Kidney (tissue), 22 donors: ENCODE measurements around the gene PCDHAC2. TPM values are rescaled to one million over a fixed set of nuclear protein-coding genes. Genes with fewer than 3 reads are reported as not detected.

Experiments used
- DNase-seq, 5 donors: peaks; one replicate each; pipeline ENCODE4 v3.0.0-alpha.2; 2013 to 2020
- FAIRE-seq: peaks from 2 replicates; lab custom pipeline; 2012; peaks lifted over from hg19 to GRCh38; lab: Jason Lieb, UNC
- H3K27ac ChIP-seq, 2 donors: one replicate each; pipeline ENCODE4 v1.7.0; 2013; ENCODE audit warnings: low read depth in 2 of 2, low read length in 2 of 2, inconsistent platforms in 1 of 2
- H3K27me3 ChIP-seq: one replicate; pipeline ENCODE4 v1.7.1; 2013; ENCODE audit warnings: low read length, inconsistent platforms; ENCODE audit not compliant: control insufficient read depth, insufficient read depth
- H3K36me3 ChIP-seq, 3 donors: one replicate each; pipeline versions ENCODE4 v1.7.0 to v1.7.1; 2013; ENCODE audit warnings: low read length in 3 of 3, control low read depth in 1 of 3, inconsistent platforms in 1 of 3; ENCODE audit not compliant: insufficient read depth in 3 of 3, control insufficient read depth in 2 of 3
- H3K4me1 ChIP-seq, 3 donors: one replicate each; pipeline versions ENCODE4 v1.7.0 to v1.7.1; 2013; ENCODE audit warnings: low read length in 3 of 3, inconsistent platforms in 1 of 3, low read depth in 1 of 3; ENCODE audit not compliant: control insufficient read depth in 2 of 3, insufficient read depth in 2 of 3
- H3K4me3 ChIP-seq, 3 donors: one replicate each; pipeline versions ENCODE4 v1.7.0 to v1.8.1; 2013; ENCODE audit warnings: low read length in 3 of 3, control low read depth in 1 of 3, inconsistent platforms in 1 of 3
- H3K9ac ChIP-seq, 3 donors: one replicate each; pipeline versions ENCODE4 v1.7.0 to v1.7.1; 2013; ENCODE audit warnings: low read length in 3 of 3, control low read depth in 1 of 3, inconsistent platforms in 1 of 3
- H3K9me3 ChIP-seq, 3 donors: one replicate each; pipeline versions ENCODE4 v1.7.0 to v1.7.1; 2013; ENCODE audit warnings: low read length in 3 of 3, control low read depth in 1 of 3, inconsistent platforms in 1 of 3; ENCODE audit not compliant: control insufficient read depth in 2 of 3, insufficient read depth in 1 of 3
- CTCF ChIP-seq: IDR thresholded peaks from 3 replicates; pipeline ENCODE4 v1.5.1; 2012; ENCODE audit warnings: mild to moderate bottlenecking, moderate library complexity, borderline replicate concordance; ENCODE audit not compliant: insufficient read depth; ENCODE audit errors: extremely low read depth
- intact Hi-C: fragments of 100-400 bp; cut with DNase I; formaldehyde crosslinking; loops from one replicate; pipeline ENCODE4 v1.11.1; 2022
- long read RNA-seq, 10 donors: library from polyadenylated mRNA in 1 of 10; unstranded in 1 of 10; transcript quantifications; one replicate each; pipeline ENCODE4 v2.0.0 and lab custom pipeline, GENCODE V29; 2021 to 2026
- polyA plus RNA-seq: library from polyadenylated mRNA; stranded (reverse); fragments of 350-450 nt; fragmentation: Illumina TruSeq; extraction: RNeasy Lipid Tissue Mini Kit (QIAGEN cat#74804); gene quantifications from one replicate; pipeline ENCODE4 v1.2.3, GENCODE V29; 2014; ENCODE audit warnings: low read depth, low replicate concordance; ENCODE audit not compliant: insufficient read depth
- total RNA-seq: library from RNA; stranded (reverse); fragmentation: NEBNext Ultra II Directional; extraction: Animal tissue kit (Norgen Biotek cat#: 25700); gene quantifications from one replicate; pipeline ENCODE4 v1.2.1, GENCODE V29; 2021
- donor health status: control.
- donor health status: control.
- donor health status: control.
- donor health status: control.
- donor health status: control.
- donor health status: DM: yes; HTN: yes; CAD: no.
- donor health status: Normal renal cell carcinoma (clear cell type).

Gene PCDHAC2
- total RNA-seq = 3.6 TPM
- polyA plus RNA-seq = 0.30 TPM
- long read RNA-seq, donor 1 = 0 reads
- long read RNA-seq, donor 2, full-length matches to known transcripts = 1 of 1 reads
- long read RNA-seq, donor 2, partial matches to known transcripts = 0 of 1 reads
- long read RNA-seq, donor 2, other reads (novel, unspliced or antisense) = 0 of 1 reads
- long read RNA-seq, donor 3 = 0 reads
- long read RNA-seq, donor 4 = 0 reads
- long read RNA-seq, donor 5 = 0 reads
- long read RNA-seq, donor 6 = 0 reads
- long read RNA-seq, donor 7, full-length matches to known transcripts = 1 of 5 reads
- long read RNA-seq, donor 7, partial matches to known transcripts = 0 of 5 reads
- long read RNA-seq, donor 7, other reads (novel, unspliced or antisense) = 4 of 5 reads
- long read RNA-seq, donor 8, partial matches to known transcripts = 0 of 1 reads
- long read RNA-seq, donor 8, other reads (novel, unspliced or antisense) = 0 of 1 reads
- long read RNA-seq, donor 9 = 0 reads
- long read RNA-seq, donor 10 = 0 reads

- H3K27me3 ChIP-seq = peaks cover 11% of the 10 kb centered on the region
- DNase-seq (peak; percentile 65 to 83 (median 75)), FAIRE-seq (no peak)
- H3K9me3 ChIP-seq = no peaks in the 10 kb centered on the region
- intact Hi-C loops = no loop called here
- peak within 1 kb of the TSS in 1 of 3 donors; percentile 33 for H3K9ac ChIP-seq
- no peak within 1 kb of the TSS for H3K27ac ChIP-seq
- no peak for TF ChIP-seq CTCF
- H3K4me3 ChIP-seq = peak within 1 kb of the TSS; percentile 49 to 66 (median 61)
- no peaks in the 10 kb centered on the region for H3K36me3 ChIP-seq
- H3K4me1 ChIP-seq = peaks cover 0 to 10% (median 0%) of the 10 kb centered on the region in 3 donors
Measured at GRCh38 chr5:140966293-140967225, at the start of gene PCDHAC2. Gene PCDHAC2 (plus strand): TSS chr5:140966476. CDS start chr5:140966767, 291 bp downstream.

- no peaks in the 10 kb centered on the region for H3K36me3 ChIP-seq
- H3K9me3 ChIP-seq = no peaks in the 10 kb centered on the region
- peaks cover 20% of the 10 kb centered on the region for H3K27me3 ChIP-seq
- H3K4me3 ChIP-seq = no peak overlapping the region
- H3K27ac ChIP-seq = no peak overlapping the region
- H3K4me1 ChIP-seq = peaks cover 0 to 8% (median 5%) of the 10 kb centered on the region in 3 donors
- FAIRE-seq = no peak
- H3K9ac ChIP-seq = no peak overlapping the region
- intact Hi-C loops = no loop called here
- DNase-seq = no peak
- TF ChIP-seq CTCF = no peak
Measured at GRCh38 chr5:140923601-140924000, 42.7 kb upstream of the PCDHAC2 start.

- Histone ChIP-seq H3K4me1 (peaks cover 0 to 8% (median 5%) of the 10 kb centered on the region in 3 donors), H3K4me3 (peak within 1 kb of the TSS; percentile 16 to 80 (median 53)), H3K9me3 (no peaks in the 10 kb centered on the region), H3K9ac (peak within 1 kb of the TSS in 1 of 3 donors; percentile 55), H3K27me3 (peaks cover 22% of the 10 kb centered on the region), H3K27ac (no peak within 1 kb of the TSS), H3K36me3 (no peaks in the 10 kb centered on the region)
- FAIRE-seq = no peak
- no peak for TF ChIP-seq CTCF
- intact Hi-C loops = no loop called here
- DNase-seq = peak in 3 of 5 donors; percentile 1 to 77 (median 28)
Measured at GRCh38 chr5:140925806-140926442, 40.4 kb upstream of the PCDHAC2 start, which contains the start of gene PCDHAC1. Gene PCDHAC1 (plus strand): TSS chr5:140926299. CDS start chr5:140926893, 594 bp downstream.
